ENCODE results near the gene RNASE7.

The RNASE7 gene

GRCh38 chr14:21088687-21089086 is 46.5 kb downstream of the RNASE7 start:
- FAIRE-seq (no peak), DNase-seq (ENCODE audit: insufficient read length, low spot score) (no peak)
- TF ChIP-seq, protein P1, sequence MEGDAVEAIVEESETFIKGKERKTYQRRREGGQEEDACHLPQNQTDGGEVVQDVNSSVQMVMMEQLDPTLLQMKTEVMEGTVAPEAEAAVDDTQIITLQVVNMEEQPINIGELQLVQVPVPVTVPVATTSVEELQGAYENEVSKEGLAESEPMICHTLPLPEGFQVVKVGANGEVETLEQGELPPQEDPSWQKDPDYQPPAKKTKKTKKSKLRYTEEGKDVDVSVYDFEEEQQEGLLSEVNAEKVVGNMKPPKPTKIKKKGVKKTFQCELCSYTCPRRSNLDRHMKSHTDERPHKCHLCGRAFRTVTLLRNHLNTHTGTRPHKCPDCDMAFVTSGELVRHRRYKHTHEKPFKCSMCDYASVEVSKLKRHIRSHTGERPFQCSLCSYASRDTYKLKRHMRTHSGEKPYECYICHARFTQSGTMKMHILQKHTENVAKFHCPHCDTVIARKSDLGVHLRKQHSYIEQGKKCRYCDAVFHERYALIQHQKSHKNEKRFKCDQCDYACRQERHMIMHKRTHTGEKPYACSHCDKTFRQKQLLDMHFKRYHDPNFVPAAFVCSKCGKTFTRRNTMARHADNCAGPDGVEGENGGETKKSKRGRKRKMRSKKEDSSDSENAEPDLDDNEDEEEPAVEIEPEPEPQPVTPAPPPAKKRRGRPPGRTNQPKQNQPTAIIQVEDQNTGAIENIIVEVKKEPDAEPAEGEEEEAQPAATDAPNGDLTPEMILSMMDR (IDR thresholded peaks at IDR 0.05; ENCODE audit: insufficient read depth, missing control alignments) = no peak

DNA sequence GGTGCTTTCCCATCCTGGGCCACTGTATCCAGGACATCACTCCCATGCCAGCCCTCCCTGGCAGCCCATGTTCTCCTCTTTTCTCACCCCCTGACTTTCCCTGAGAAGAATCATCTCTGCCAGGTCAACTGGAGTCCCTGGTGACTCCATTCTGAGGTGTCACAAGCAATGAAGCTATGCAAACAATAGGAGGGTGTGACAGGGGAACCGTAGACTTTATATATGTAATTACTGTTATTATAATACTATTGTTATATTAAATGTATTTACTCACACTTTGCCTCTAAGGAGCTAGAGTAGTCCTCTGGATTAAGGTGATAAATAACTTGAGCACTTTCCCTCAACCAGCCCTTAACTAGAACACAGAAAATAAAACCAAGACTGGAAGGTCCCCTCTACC is 47.1 kb downstream of the RNASE7 start:
- TF ChIP-seq, protein P1 (IDR thresholded peaks at IDR 0.05; ENCODE audit: insufficient read depth, missing control alignments) = no peak
- DNase-seq (ENCODE audit: insufficient read length, low spot score) (peak; percentile 12), FAIRE-seq (no peak)

DNA sequence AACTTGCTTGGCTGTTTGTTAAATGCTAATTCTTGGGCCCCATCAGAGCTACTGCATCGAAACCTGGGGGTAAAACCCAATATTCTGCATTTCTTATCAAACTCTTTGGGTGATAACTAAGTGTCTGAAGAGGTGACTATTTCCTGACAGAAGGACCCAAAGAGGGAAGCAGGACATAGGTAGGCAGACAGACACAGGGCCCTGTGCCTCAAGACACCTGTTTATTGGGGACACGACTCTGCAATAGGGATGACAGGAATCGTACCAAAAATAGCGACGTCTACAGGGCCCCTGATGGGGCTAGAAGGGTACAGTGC is 47.7 kb downstream of the RNASE7 start:
- no peak for DNase-seq (ENCODE audit: insufficient read length, low spot score)
- TF ChIP-seq, protein P1 (IDR thresholded peaks at IDR 0.05; ENCODE audit: insufficient read depth, missing control alignments) = no peak
- no peak for FAIRE-seq

GRCh38 chr14:21090194-21090939 is 48.2 kb downstream of the RNASE7 start:
- FAIRE-seq = no peak
- DNase-seq (ENCODE audit: insufficient read length, low spot score) = peak; percentile 58
- TF ChIP-seq, protein P1 (IDR thresholded peaks at IDR 0.05; ENCODE audit: insufficient read depth, missing control alignments) = peak; percentile 27

- FAIRE-seq (no peak), DNase-seq (ENCODE audit: insufficient read length, low spot score) (no peak)
- TF ChIP-seq, protein P1 (IDR thresholded peaks at IDR 0.05; ENCODE audit: insufficient read depth, missing control alignments) = no peak
These were observed 48.9 kb downstream of the RNASE7 start for GRCh38 chr14:21090940-21091663.

DNA sequence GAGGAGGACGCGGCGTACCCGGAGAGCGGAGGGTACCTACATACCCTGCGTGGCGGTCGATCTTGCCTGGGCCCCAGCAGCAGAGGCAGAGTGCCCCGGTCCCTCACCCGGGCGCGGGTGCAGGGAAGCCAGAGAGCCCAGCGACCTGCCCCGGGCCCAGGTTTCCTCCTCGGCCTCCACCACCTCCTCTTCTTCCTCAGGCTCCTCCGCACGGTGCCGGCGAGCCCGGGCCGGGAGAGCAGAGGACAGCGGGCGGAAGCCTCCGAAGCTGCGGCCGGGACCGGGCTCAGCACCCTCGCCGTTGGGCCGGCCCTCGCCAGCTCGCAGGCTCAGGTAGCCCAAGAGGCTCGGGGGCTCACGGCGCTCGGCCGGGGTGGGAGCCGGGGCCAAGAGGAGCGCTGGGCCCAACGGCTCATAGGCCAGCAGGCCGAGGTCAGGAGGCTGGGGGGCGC is 49.7 kb downstream of the RNASE7 start:
- DNase-seq (ENCODE audit: insufficient read length, low spot score) = peak; percentile 16
- TF ChIP-seq, protein P1 (IDR thresholded peaks at IDR 0.05; ENCODE audit: insufficient read depth, missing control alignments) = no peak
- no peak for FAIRE-seq
